H9 (cell line): ENCODE results near the gene SOHLH1. TPM values are rescaled to one million over a fixed set of nuclear protein-coding genes. Genes with fewer than 3 reads are reported as not detected.

Source experiments
- DNase-seq: peaks from one replicate; pipeline ENCODE4 v3.0.0-alpha.2; 2017
- H2AFZ ChIP-seq: one replicate; pipeline ENCODE4 v1.6.1; 2013; ENCODE audit warnings: mild to moderate bottlenecking, low read length, control low read depth, moderate library complexity
- H2AK5ac ChIP-seq: 2 replicates; pipeline ENCODE4 v1.6.1; 2013; ENCODE audit warnings: low read length, control low read depth, mixed read lengths; ENCODE audit not compliant: insufficient read length
- H2BK120ac ChIP-seq: one replicate; pipeline ENCODE4 v1.6.1; 2013; ENCODE audit warnings: low read depth, mild to moderate bottlenecking, low read length, control low read depth, inconsistent platforms; ENCODE audit not compliant: poor library complexity, severe bottlenecking
- H2BK12ac ChIP-seq: 2 replicates; pipeline ENCODE4 v1.6.1; 2013; ENCODE audit warnings: low read length, control low read depth, mixed read lengths, low read depth; ENCODE audit not compliant: insufficient read length
- H2BK15ac ChIP-seq: 2 replicates; pipeline ENCODE4 v1.6.1; 2013; ENCODE audit warnings: low read depth, low read length, control low read depth
- H2BK20ac ChIP-seq: one replicate; pipeline ENCODE4 v1.6.1; 2013; ENCODE audit warnings: low read depth, mild to moderate bottlenecking, low read length, control low read depth, inconsistent platforms; ENCODE audit not compliant: poor library complexity, severe bottlenecking
- H2BK5ac ChIP-seq: 2 replicates; pipeline ENCODE4 v1.6.1; 2013; ENCODE audit warnings: low read length, control low read depth, mixed read lengths; ENCODE audit not compliant: insufficient read length
- H3K14ac ChIP-seq: 2 replicates; pipeline ENCODE4 v1.6.1; 2013; ENCODE audit warnings: low read length, control low read depth; ENCODE audit not compliant: insufficient read depth
- H3K18ac ChIP-seq: 2 replicates; pipeline ENCODE4 v1.6.1; 2013; ENCODE audit warnings: low read depth, mild to moderate bottlenecking, mixed read lengths, low read length, control low read depth; ENCODE audit not compliant: insufficient read length
- H3K23ac ChIP-seq: 2 replicates; pipeline ENCODE4 v1.6.1; 2013; ENCODE audit warnings: low read length, control low read depth, mixed read lengths, low read depth; ENCODE audit not compliant: insufficient read length
- H3K23me2 ChIP-seq: 2 replicates; pipeline ENCODE4 v1.6.1; 2013; ENCODE audit warnings: low read depth, mild to moderate bottlenecking, mixed read lengths, low read length, control low read depth; ENCODE audit not compliant: insufficient read length, poor library complexity, severe bottlenecking
- H3K27ac ChIP-seq: 2 replicates; pipeline ENCODE4 v1.5.1; 2013; ENCODE audit warnings: low read length, control low read depth, mixed read lengths, low read depth; ENCODE audit not compliant: insufficient read length
- H3K27me3 ChIP-seq: 2 replicates; pipeline ENCODE4 v1.6.1; 2013; ENCODE audit warnings: low read length, control low read depth, inconsistent platforms; ENCODE audit not compliant: insufficient read depth
- H3K4ac ChIP-seq: 2 replicates; pipeline ENCODE4 v1.6.1; 2013; ENCODE audit warnings: low read depth, mild to moderate bottlenecking, control low read depth, inconsistent platforms, low read length, moderate library complexity
- H3K4me1 ChIP-seq: 2 replicates; pipeline ENCODE4 v1.6.1; 2013; ENCODE audit warnings: low read length, control low read depth, inconsistent platforms; ENCODE audit not compliant: insufficient read depth
- H3K4me2 ChIP-seq: 2 replicates; pipeline ENCODE4 v1.6.1; 2013; ENCODE audit warnings: low read length, control low read depth, mixed read lengths; ENCODE audit not compliant: insufficient read length, insufficient read depth
- H3K56ac ChIP-seq: 2 replicates; pipeline ENCODE4 v1.6.1; 2013; ENCODE audit warnings: low read depth, mild to moderate bottlenecking, mixed read lengths, low read length, control low read depth; ENCODE audit not compliant: insufficient read length
- H3K79me1 ChIP-seq: 2 replicates; pipeline ENCODE4 v1.6.1; 2013; ENCODE audit warnings: low read depth, mild to moderate bottlenecking, moderate library complexity, low read length, control low read depth, inconsistent platforms; ENCODE audit not compliant: insufficient read depth, poor library complexity, severe bottlenecking
- H3K79me2 ChIP-seq: 2 replicates; pipeline ENCODE4 v1.6.1; 2013; ENCODE audit warnings: low read length, control low read depth, inconsistent platforms; ENCODE audit not compliant: insufficient read depth
- H3K9ac ChIP-seq: 2 replicates; pipeline ENCODE4 v1.6.1; 2013; ENCODE audit warnings: low read length, control low read depth, mixed read lengths; ENCODE audit not compliant: insufficient read length; ENCODE audit errors: extremely low read depth
- H3K9me3 ChIP-seq: one replicate; pipeline ENCODE4 v1.6.1; 2013; ENCODE audit warnings: low read depth, low read length, inconsistent platforms; ENCODE audit not compliant: control insufficient read depth
- H3T11ph ChIP-seq: one replicate; pipeline ENCODE4 v1.6.1; 2013; ENCODE audit warnings: mild to moderate bottlenecking, low read length, control low read depth, inconsistent platforms
- H4K20me1 ChIP-seq: one replicate; pipeline ENCODE4 v1.6.1; 2013; ENCODE audit not compliant: control insufficient read depth, insufficient read length, insufficient read depth
- H4K5ac ChIP-seq: 2 replicates; pipeline ENCODE4 v1.6.1; 2013; ENCODE audit warnings: low read depth, mild to moderate bottlenecking, mixed read lengths, low read length, control low read depth; ENCODE audit not compliant: insufficient read length
- H4K8ac ChIP-seq: replicated peaks from 2 replicates; pipeline ENCODE4 v1.6.1; 2013; ENCODE audit warnings: low read length, control low read depth, mixed read lengths, low read depth; ENCODE audit not compliant: insufficient read length
- H4K91ac ChIP-seq: 2 replicates; pipeline ENCODE4 v1.6.1; 2013; ENCODE audit warnings: low read depth, mild to moderate bottlenecking, moderate library complexity, mixed read lengths, low read length, control low read depth; ENCODE audit not compliant: insufficient read length
- H3K27ac Mint-ChIP-seq, 3 experiments: 2 replicates in 2 of 3; 3 replicates in 1 of 3; pipeline ENCODE4 v1.8.0; 2020 to 2021; ENCODE audit warnings: mixed read lengths in 3 of 3, mild to moderate bottlenecking in 1 of 3, moderate library complexity in 1 of 3
- H3K27me3 Mint-ChIP-seq: 2 replicates; pipeline ENCODE4 v1.8.0; 2021; ENCODE audit warnings: low read depth, mild to moderate bottlenecking, moderate library complexity, mixed read lengths
- H3K36me3 Mint-ChIP-seq, 3 experiments: 2 replicates in 2 of 3; 3 replicates in 1 of 3; pipeline ENCODE4 v1.8.0; 2020 to 2021; ENCODE audit warnings: low read depth in 3 of 3, mixed read lengths in 3 of 3; ENCODE audit not compliant: insufficient read depth in 1 of 3
- H3K4me1 Mint-ChIP-seq, 2 experiments: 2 replicates each; pipeline ENCODE4 v1.8.0; 2020; ENCODE audit warnings: mixed read lengths in 2 of 2
- H3K4me3 Mint-ChIP-seq, 2 experiments: 2 replicates in 1 of 2; 3 replicates in 1 of 2; pipeline ENCODE4 v1.8.0; 2020 to 2021; ENCODE audit warnings: mild to moderate bottlenecking in 2 of 2, mixed read lengths in 2 of 2, moderate library complexity in 1 of 2
- H3K9me3 Mint-ChIP-seq, 2 experiments: 2 replicates in 1 of 2; 3 replicates in 1 of 2; pipeline ENCODE4 v1.8.0; 2020; ENCODE audit warnings: mild to moderate bottlenecking in 2 of 2, mixed read lengths in 2 of 2, moderate library complexity in 1 of 2
- CTCF ChIP-seq: fragments of 200-600 bp; sonication (generic); conservative IDR thresholded peaks from 3 replicates; pipeline ENCODE4 v1.8.0; 2021; ENCODE audit warnings: antibody characterized with exemption, mild to moderate bottlenecking
- WGBS: extraction: QIAGEN DNeasy Blood & Tissue Kit; methylation state at CpG from one replicate; pipeline ENCODE4 v1.1.7; 2013; ENCODE audit warnings: missing lambda C conversion rate, low lambda C conversion rate, mixed read lengths; ENCODE audit not compliant: insufficient read length; ENCODE audit errors: extremely low coverage; 5-methylcytosine and 5-hydroxymethylcytosine counted together
- total RNA-seq: library from RNA; stranded (reverse); gene quantifications from 2 replicates; pipeline ENCODE4 v1.2.1, GENCODE V29; 2021

The SOHLH1 gene
- total RNA-seq, 1 experiment from 2014 or later: not detected

DNA sequence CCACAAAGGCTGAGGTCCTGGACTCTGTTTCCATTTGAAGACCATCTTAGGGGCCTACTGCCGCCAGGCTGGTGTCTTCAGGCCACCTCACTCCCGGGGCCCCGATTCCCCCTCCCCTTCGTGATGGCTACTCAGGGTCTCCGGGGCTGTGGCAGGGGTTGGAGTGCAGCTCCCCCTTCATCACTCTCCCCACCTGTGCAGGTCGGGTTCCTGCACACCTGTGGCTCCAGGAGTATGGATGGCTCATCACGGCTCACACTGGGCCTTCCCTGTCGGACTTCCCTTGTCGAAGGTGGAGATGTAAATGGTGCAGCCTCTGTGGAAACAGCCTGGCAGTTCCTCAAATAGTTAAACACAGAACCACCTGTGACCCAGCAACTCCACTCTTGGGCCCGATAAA lies 24.3 kb downstream of the SOHLH1 start:
- no peaks in the 10 kb centered on the region for H3K27me3 Mint-ChIP-seq
- Histone ChIP-seq H3K23ac (no peak overlapping the region), H2BK20ac (no peak overlapping the region), H4K8ac (no peak overlapping the region), H4K20me1 (no peaks in the 10 kb centered on the region), H3K79me1 (no peaks in the 10 kb centered on the region), H4K5ac (no peak overlapping the region), H3K23me2 (no peaks in the 10 kb centered on the region), H3K4me2 (no peak overlapping the region), H3K27ac (no peak overlapping the region), H3K14ac (0 out of 2 replicates have a peak overlapping the region, but pooled peaks have one; percentile 29), H3K4ac (no peak overlapping the region), H2AK5ac (no peak overlapping the region), H3K9me3 (no peaks in the 10 kb centered on the region), H4K91ac (no peak overlapping the region), H2BK120ac (no peak overlapping the region), H2AFZ (no peak overlapping the region), H3K79me2 (no peaks in the 10 kb centered on the region), H2BK5ac (no peak overlapping the region), H3K18ac (no peak overlapping the region), H2BK15ac (no peak overlapping the region), H3K9ac (no peak overlapping the region), H3K4me1 (no peaks in the 10 kb centered on the region), H3K27me3 (no peaks in the 10 kb centered on the region), H3T11ph (no peak overlapping the region), H3K56ac (no peak overlapping the region), H2BK12ac (no peak overlapping the region)
- DNase-seq: no peak
- no CpG with 5 or more reads among the region's 10 CpGs for WGBS
- H3K4me1 Mint-ChIP-seq: peaks cover 1 to 14% of the 10 kb centered on the region in 2 experiments
- no peak for TF ChIP-seq CTCF
- peak overlapping the region in 2 of 3 experiments; percentile 61 to 83; a peak in 3 of 7 replicates for H3K27ac Mint-ChIP-seq
- H3K36me3 Mint-ChIP-seq: no peaks in the 10 kb centered on the region; a peak in 1 of 7 replicates
- H3K9me3 Mint-ChIP-seq: peaks cover 0 to under 1% of the 10 kb centered on the region in 2 experiments; a peak in 2 of 5 replicates
- H3K4me3 Mint-ChIP-seq: no peak overlapping the region
